CD4-positive, alpha-beta T cell treated with Interleukin-21 for 1 hour (primary cell): ENCODE results near the gene CHRM4.
"Not testable (repeated sequence)": the region's sequence is repeated elsewhere in the genome, so short reads cannot be mapped to it uniquely, and the experiment has no call there.

Experiments
- DNase-seq: peaks from one replicate; pipeline ENCODE4 v3.0.0-alpha.2; 2020

Gene CHRM4

DNA sequence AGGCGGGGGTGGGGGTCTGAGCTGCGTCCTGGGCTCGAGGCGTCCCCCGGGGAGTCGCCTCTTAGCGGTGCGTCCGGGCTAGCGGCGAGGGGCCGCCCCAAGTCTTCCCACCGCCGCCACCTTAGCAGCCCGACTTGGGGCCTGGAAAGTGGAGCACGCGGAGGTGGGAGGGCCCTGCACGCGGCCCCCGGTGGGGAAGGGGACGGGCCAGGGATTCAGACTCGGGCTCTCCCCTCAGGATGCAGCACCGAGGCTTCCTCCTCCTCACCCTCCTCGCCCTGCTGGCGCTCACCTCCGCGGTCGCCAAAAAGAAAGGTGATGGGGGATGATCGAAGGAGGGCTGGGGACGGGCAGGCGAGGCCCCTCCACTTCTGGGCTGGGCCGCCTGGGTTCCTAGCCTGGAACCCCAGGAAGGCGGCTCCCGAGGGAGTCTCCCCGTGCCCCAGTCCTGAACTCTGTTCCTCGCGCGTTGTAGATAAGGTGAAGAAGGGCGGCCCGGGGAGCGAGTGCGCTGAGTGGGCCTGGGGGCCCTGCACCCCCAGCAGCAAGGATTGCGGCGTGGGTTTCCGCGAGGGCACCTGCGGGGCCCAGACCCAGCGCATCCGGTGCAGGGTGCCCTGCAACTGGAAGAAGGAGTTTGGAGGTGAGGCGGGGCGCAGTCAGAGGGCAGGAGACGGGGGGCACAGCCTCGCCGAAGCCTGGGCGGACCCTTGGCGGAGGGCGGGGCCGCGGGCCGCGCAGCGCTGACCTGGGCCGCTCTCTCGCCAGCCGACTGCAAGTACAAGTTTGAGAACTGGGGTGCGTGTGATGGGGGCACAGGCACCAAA, 9.5 kb downstream of the CHRM4 start:
- no peak for DNase-seq

DNA sequence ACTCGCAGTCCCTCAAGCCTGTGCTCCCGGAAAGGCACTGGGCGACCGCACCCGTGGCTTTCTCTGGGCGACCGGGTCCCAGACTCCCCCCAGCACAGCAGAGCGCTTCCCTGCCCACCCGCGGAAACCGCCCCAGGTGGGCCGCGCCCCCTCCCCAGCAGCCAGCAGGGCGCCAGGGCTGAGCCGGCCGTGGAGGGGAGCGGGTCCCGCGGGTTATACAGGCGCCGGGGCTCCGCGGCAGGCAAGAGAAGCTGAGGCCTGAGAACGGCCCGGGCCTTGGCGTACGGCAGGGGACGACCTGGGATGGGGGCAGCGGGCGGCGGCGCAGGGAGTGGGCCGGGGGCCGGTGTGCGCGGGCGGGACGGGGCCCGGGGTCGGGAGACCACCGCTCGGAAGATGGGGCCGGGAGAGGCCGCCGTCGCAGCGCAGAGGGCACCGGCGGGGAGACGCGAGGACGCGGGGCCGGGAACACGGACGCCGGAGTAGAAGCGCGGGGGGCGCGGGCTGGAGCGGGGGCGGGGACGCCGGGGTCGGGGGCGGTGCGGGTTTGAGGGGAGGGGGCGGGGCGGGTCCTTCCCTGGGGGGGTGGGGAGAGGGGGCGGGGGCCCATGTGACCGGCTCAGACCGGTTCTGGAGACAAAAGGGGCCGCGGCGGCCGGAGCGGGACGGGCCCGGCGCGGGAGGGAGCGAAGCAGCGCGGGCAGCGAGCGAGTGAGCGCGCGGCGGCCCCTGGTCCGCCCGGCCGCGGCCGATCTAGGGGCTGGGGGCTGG, 10.3 kb downstream of the CHRM4 start, which contains the start of gene MDK:
Gene MDK, plus strand, starts transcription at position 622 of the 771 bp plus-strand sequence. CDS start 389 bp downstream, outside the sequence.
- no peak for DNase-seq

DNA sequence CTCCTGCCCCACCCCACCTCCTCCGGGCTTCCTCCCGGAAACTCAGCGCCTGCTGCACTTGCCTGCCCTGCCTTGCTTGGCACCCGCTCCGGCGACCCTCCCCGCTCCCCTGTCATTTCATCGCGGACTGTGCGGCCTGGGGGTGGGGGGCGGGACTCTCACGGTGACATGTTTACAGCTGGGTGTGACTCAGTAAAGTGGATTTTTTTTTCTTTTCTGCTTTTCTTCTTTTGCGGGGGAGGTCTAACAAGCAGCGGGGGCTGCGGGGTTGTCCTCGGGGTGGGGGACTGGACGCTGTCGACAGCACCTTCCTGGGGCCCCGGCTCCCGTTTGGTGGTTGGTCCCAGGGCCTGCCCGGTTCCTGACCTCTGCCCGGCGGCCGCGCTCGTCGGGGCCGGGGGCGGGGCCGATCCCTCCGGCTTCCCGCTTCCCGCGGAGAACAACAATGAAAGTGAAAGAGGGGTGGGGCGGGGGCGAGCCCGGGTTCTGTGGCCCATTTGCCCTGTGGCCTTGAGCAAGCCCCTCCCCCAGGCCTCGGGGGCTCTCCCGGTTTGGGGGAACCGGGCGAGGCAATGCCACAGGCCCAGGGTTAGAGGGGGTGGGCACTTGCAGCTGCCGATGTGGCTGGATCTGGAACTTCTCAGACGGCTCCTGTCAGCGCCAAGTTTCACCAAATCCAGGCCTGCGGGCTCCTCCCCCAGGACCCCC, 11.1 kb downstream of the CHRM4 start:
- peak; percentile 65 for DNase-seq

DNA sequence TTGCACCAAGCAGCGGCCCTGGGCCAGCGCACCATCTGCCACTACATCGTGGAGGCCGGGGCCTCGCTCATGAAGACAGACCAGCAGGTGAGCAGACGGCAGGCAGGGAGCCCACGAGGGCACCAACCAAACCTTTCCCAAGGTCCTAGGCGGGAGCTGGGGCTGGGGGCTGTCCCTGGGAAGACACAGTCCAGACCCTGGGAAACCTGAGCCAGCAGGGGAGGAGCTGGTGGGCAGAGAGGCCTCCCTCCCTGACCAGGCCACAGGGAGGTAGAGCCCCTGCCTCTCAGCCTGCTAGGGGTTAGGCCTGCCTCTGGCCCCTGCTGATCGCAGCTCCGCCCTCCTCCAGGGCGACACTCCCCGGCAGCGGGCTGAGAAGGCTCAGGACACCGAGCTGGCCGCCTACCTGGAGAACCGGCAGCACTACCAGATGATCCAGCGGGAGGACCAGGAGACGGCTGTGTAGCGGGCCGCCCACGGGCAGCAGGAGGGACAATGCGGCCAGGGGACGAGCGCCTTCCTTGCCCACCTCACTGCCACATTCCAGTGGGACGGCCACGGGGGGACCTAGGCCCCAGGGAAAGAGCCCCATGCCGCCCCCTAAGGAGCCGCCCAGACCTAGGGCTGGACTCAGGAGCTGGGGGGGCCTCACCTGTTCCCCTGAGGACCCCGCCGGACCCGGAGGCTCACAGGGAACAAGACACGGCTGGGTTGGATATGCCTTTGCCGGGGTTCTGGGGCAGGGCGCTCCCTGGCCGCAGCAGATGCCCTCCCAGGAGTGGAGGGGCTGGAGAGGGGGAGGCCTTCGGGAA, 11.9 kb downstream of the CHRM4 start:
- DNase-seq: not testable (repeated sequence)

DNA sequence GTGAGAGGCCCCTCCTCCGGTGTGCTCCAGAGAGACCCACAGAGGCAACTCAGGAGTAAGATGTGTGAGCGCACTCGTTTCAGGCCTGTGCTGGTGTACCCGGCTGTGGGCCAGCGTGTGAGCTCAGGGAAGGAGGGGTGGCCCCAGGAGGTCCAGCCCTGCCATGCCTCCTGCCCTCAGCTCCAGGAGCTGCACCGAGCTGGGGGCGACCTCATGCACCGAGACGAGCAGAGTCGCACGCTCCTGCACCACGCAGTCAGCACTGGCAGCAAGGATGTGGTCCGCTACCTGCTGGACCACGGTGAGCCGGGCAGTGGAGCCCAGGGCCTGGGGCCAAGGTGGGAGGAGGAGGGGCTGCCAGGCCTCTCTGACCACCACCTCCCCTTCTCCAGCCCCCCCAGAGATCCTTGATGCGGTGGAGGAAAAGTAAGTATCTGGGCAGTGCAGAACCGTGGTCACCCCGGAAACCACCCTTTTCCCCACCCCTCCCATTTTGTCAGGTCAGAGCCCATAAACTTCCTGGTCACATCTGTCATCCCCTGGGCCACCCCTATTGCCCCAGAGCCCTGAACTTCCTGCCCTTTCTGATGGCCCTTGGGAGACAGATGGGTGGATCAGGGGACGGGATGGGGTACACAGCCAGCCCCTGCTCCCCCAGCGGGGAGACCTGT, 12.6 kb downstream of the CHRM4 start:
- no peak for DNase-seq

DNA sequence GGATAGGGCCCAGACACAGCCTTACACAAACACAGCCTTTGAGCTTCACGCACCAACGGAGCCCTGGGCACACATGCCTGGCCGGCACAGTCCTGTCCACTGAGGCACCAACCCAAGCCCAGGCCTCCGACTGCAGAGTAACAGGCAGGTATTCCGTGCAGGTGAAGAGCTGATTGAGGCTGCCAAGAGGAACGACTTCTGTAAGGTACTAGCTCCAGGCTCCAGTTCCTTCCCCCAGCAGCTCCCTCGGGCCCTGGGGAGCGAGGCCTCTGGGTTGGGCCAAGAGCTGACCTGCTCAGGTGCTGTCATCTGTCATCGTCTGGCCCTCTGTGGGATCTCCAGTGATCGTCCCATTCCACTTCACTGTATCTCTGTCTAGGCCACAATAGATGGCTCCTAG, 13.3 kb downstream of the CHRM4 start:
- DNase-seq: no peak

DNA sequence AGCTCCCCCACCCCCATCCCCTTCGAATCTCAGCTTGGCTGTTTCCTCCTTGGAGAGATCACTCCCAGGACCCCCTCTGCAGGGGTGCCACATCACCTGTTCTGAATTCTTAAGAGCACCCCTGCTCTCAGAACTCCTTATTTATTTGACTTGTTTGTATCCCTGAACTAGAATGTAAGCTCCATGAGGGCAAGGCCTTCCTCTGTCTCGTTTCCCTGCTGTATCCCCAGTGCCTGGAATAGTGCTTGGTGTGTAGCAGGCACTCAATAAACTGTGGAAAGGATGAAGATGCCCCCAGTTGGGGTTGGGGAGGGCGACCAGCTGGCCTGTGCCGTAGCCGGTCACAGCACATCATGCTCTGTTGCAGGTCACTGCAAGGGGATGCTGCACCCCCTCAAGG, 13.7 kb downstream of the CHRM4 start:
- DNase-seq: no peak

DNA sequence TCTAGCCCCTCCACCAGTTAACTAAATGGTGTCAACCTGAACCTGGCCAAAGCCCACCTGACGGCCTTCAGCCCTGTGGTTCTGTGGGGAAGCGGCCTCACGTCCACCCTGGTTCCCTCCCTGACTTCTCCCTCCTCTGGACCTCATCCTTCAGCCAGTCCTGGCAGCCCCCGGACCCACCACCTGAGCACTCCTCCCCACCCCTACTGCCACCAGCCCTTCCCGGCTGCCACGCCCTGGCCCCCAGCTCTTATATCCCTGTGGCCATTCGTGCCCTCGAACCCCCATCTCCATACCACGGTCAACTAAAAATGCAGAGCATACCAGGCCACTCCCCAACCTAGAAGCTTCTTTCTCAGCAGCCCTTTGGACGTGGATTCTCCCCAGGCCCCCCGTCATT, 14.3 kb downstream of the CHRM4 start:
- DNase-seq: no peak

DNA sequence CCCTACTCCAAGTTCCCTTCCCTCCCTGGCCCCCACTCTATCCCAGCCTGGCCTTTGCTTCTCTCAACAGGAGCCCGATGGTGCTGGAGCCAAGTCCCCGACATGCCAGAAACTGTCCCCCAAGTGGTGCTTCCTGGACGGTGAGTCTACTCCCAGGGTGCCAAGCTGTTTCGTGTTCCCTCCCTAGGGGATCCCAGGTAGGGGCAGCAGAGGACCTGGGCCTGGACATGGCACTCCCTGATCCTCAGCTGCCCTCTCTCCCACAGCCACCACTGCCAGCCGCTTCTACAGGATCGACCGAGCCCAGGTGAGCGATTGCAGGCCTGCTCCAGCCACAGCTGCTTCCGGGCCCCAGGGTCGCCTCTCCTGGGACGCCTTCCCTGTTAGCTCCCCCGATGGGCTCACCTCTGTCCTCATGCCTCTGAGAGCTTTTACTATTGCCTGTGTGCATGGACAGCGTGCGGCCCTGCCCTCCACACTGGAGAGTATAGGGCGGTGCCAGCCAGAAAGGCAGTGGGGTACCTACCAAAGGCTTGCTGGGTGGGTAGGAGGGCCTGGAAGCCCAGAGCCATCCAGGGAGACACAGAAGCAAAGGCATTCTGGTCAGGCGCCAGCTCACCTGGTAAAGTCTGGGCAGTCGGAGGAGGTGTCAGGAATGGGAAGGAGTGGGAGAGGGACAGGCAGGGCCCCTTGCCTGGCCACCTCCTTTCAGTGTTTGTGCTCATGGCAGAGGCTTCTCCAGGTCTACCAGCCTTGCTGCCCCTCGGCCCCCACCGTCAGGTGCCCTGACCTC, 15.1 kb downstream of the CHRM4 start:
- no peak for DNase-seq

DNA sequence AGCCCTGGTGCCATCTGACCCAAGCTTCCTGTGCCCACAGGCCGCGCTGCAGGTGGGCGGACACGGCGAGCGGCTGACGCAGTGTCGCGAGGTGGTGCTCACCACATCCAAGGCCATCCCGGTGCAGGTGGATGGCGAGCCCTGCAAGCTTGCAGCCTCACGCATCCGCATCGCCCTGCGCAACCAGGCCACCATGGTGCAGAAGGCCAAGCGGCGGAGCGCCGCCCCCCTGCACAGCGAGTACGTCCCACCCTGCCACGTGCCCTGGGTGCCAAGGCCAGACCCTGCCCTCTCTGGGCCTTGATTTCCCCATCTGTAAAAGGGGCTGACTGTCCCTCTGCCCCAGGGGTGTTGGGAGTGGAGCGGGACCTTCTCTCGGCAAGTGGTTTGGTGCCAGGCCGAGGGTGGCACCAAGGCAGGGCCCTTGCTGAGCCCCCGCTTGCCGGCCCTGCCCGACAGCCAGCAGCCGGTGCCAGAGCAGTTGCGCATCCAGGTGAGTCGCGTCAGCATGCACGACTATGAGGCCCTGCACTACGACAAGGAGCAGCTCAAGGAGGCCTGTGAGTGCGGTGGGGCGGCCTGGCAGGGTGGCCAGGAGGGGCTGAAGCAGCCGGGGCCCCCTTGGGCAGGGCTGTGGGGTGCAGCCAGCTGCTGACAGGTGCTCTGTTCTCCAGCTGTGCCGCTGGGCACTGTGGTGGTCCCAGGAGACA, 16.0 kb downstream of the CHRM4 start:
- no peak for DNase-seq

DNA sequence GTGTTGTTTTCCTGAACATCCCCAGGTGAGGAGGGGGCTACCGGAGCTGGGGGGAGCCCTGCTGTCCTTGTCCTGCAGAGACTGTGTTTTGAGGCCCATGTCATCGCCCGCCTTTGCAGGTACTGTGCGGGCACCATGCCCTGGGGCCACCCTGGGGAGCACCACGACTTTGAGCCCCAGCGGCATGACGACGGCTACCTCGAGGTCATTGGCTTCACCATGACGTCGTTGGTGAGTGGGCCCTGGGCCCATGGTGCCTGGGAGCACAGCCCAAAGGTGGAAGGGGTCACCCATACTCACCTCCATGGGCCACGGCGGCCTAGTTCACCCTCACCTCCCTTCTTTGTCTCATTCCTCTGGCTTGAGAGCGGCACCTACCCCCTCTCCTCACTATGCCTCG, 16.8 kb downstream of the CHRM4 start:
- DNase-seq: no peak

DNA sequence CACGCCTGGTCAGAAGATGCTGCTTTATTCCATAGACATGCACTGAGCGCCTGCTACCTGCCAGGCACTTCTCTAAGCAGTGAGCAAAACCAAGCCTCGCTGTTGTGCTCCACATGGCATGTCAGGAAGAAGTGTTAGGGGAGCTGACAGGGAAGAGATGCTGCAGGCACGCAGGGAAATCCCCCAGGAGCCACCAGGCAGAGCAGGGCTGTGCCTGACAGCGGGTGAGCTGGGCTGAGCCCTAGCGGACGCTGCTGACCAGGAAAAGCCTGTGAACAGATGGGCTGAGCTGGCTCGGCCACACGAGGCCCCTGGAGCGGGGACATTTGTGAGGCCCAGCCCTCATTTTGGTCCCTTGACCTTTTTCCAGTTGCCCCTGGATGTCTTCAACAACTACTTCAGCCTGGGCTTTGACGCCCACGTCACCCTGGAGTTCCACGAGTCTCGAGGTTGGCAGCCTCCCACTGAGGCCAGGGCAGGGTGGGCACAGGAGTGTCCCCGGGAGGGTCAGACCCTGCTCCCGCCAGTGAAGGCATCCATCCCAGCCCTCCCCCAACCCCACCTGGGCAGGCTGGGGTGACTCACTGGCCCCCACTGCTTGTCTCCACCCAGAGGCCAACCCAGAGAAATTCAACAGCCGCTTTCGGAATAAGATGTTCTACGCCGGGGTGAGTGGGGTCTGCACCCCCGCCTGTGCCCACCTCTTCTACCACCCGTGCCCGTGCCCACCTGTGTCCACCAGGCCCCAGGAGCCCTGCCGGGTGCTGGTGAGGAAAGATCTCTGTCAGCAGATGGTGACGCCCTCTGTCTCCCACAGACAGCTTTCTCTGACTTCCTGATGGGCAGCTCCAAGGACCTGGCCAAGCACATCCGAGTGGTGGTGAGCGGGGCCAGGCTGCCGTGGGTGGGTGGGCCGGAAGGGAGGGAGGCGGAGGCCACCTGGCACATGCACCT, 17.5 kb downstream of the CHRM4 start:
- no peak for DNase-seq

DNA sequence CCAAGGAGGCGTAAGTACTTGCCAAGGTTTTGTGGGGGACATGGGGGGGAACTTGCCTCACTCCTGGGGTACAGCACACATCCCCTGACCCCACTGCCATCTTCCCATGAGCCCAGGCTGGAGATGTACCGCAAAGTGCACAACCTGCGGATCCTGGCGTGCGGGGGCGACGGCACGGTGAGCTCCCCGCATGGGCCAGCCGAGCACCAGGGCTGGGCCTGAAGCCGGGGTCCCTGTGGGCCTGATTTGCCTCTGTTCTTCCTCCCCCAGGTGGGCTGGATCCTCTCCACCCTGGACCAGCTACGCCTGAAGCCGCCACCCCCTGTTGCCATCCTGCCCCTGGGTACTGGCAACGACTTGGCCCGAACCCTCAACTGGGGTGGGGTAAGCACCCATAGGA, 19.1 kb downstream of the CHRM4 start:
- DNase-seq: not testable (repeated sequence)

DNA sequence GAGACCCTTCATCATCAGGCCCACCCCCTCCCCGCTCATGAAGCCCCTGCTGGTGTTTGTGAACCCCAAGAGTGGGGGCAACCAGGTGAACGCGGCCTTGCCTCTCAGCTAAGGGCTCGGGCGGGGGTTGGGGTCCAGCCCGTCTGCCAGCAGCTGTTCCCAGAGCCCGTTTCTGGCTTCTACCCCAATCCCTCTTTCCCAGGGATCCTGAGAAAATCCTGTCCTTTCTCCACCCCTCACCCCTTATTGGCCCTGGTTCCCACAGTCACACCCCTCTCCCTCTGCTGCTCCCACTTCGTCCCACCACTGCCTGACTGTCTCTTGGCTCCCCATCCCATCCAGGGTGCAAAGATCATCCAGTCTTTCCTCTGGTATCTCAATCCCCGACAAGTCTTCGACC, 19.5 kb downstream of the CHRM4 start:
- DNase-seq: no peak

DNA sequence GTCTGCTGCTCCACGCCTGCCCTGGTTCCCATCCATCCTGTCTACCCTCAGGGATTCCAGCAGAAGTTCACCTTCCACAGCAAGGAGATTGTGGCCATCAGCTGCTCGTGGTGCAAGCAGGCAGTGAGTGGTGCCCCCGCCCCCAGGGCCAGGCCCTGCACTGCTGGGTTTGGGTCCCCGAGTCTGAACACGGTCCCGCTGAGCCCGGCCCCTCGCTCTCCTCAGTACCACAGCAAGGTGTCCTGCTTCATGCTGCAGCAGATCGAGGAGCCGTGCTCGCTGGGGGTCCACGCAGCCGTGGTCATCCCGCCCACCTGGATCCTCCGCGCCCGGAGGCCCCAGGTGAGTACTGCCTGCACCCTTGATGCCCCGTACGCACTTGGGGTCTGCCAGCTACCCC, 20.3 kb downstream of the CHRM4 start:
- DNase-seq: not testable (repeated sequence)

DNA sequence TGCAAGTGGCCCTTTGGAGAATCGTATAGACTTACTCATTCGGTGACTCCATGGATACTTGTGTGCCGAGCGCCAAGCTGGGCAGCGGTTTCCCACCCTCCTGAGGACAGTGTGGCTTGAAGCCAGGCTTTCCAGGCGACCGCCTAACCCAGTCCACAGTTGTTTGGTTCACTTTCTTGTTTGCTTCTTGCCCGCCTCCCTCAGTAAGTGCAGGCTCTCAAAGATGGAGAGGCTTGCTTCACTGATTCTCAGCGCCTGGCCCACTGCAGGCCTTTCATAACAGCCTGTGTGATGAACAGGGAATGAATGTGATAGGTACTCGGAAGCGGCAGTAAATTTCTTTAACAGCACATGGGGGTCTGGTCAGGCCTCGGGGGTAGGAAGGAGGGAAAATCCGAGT, 21.3 kb downstream of the CHRM4 start:
- no peak for DNase-seq

DNA sequence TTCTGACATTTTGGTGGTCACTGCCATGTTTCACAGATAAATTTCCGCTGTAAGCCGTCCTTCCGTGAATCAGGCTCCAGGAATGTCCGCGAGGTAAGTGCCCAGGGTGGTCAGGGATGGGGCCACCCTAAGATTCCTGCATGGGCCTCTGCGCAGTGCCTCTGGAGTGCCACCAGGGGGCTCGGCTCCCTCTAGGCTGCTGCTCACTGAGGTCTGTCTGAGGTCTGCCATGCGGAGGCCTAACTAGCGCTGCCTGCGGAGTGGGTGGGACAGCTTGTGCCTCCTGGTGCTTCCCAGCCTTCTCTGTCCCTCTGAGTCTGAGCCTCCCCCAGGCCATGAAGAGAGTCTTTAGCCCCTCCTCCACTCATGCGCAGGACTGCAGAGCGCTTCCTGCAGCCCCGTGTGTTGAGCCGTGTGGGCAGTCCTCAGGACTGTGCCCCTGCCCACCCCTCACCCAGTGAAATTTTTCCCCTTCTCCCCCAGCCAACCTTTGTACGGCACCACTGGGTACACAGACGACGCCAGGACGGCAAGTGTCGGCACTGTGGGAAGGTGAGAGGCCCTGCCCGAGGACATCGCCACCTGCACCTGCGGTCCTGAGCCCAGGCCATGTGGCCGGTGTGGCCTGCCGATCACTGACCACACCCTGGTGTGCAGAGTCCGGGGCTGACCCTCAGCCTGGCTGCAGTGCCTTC, 22.0 kb downstream of the CHRM4 start:
- DNase-seq: peak; percentile 56

DNA sequence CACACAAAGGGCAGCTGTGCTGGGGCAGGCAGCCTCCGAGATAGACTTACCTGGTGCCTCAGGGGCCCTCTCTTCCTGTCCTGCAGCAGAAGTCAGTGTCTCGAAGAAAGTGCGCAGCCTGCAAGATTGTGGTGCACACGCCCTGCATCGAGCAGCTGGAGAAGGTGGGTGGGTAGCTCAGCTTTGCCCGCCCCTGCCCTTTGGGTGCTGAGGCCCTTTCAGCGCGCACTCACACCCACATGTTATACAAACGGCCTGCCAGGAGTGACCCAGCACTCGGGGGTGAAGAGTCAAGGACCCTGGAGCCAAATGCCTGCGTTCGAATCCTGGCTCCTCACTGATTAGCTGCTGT, 23.7 kb downstream of the CHRM4 start:
- no peak for DNase-seq
